Thyroid gland (tissue), 4 donors: Measurements from ENCODE around the gene OR10P1. TPM values are rescaled to one million over a fixed set of nuclear protein-coding genes. Genes with fewer than 3 reads are reported as not detected.

Experiments
- DNase-seq, 2 donors: peaks; one replicate each; pipeline ENCODE4 v3.0.0-alpha.2; 2019
- H3K27ac ChIP-seq, 3 donors: fragments of 200-600 bp; sonication (generic); 1 replicate in 2 of 3; 2 replicates in 1 of 3; pipeline ENCODE4 v1.5.1; 2016 to 2019; ENCODE audit warnings: mild to moderate bottlenecking in 1 of 3, moderate library complexity in 1 of 3
- H3K27me3 ChIP-seq: fragments of 200-600 bp; sonication (generic); one replicate; pipeline ENCODE4 v1.5.1; 2019
- H3K36me3 ChIP-seq, 2 donors: fragments of 200-600 bp; sonication (generic); one replicate each; pipeline ENCODE4 v1.5.1; 2016 to 2019
- H3K4me1 ChIP-seq, 2 donors: fragments of 200-600 bp; sonication (generic); one replicate each; pipeline ENCODE4 v1.5.1; 2017 to 2019
- H3K4me3 ChIP-seq, 3 donors: fragments of 200-600 bp; sonication (generic); replicated peaks in 1 of 3; 1 replicate in 2 of 3; 2 replicates in 1 of 3; pipeline ENCODE4 v1.5.1; 2016; ENCODE audit warnings: mild to moderate bottlenecking in 1 of 3
- H3K9me3 ChIP-seq: fragments of 200-600 bp; sonication (generic); one replicate; pipeline ENCODE4 v1.5.1; 2017
- CTCF ChIP-seq, 6 experiments: fragments of 200-600 bp in 3 of 6; fragments of 450-650 bp in 3 of 6; sonication (generic) in 3 of 6; IDR thresholded peaks; one replicate each; pipeline ENCODE4 v1.5.1; 2016 to 2019; ENCODE audit warnings: antibody characterized with exemption in 6 of 6, mild to moderate bottlenecking in 2 of 6, inconsistent platforms in 1 of 6, moderate library complexity in 1 of 6
- POLR2A ChIP-seq, 2 donors: fragments of 450-650 bp; IDR thresholded peaks; one replicate each; pipeline ENCODE4 v1.6.1; 2017; ENCODE audit warnings: antibody characterized with exemption in 2 of 2, mild to moderate bottlenecking in 2 of 2, moderate library complexity in 1 of 2
- WGBS, 2 donors: methylation state at CpG; one replicate each; pipeline ENCODE4 v1.1.5; 2017; 5-methylcytosine and 5-hydroxymethylcytosine counted together
- intact Hi-C: fragments of 100-400 bp; cut with DNase I; formaldehyde crosslinking; loops from one replicate; pipeline ENCODE4 v1.15.1; 2023
- total RNA-seq, 4 donors: library from RNA; depleted of rRNA; stranded (reverse); fragments of >200 nt; gene quantifications; one replicate each; pipeline ENCODE4 v1.2.3, GENCODE V29; 2016

OR10P1 gene
- total RNA-seq, 4 donors from 2014 or later = not detected

GRCh38 chr12:55658212-55658611, 21.5 kb downstream of the OR10P1 start:
- no peaks in the 10 kb centered on the region for H3K4me1 ChIP-seq
- no peaks in the 10 kb centered on the region for H3K36me3 ChIP-seq
- DNase-seq = no peak
- intact Hi-C loops = no loop called here
- no peak for TF ChIP-seq POLR2A (IDR thresholded peaks at IDR 0.05)
- no peak for TF ChIP-seq CTCF (IDR thresholded peaks at IDR 0.05)
- H3K27ac ChIP-seq = no peak overlapping the region
- no peaks in the 10 kb centered on the region for H3K9me3 ChIP-seq
- H3K4me3 ChIP-seq = no peak overlapping the region
- no peaks in the 10 kb centered on the region for H3K27me3 ChIP-seq
- 48 to 53% methylated on average over 6 of the region's 6 CpGs for WGBS, 2 donors

GRCh38 chr12:55658635-55659391, 22.1 kb downstream of the OR10P1 start:
- Histone ChIP-seq H3K4me1 (no peaks in the 10 kb centered on the region), H3K27me3 (no peaks in the 10 kb centered on the region), H3K27ac (no peak overlapping the region), H3K36me3 (no peaks in the 10 kb centered on the region), H3K4me3 (no peak overlapping the region), H3K9me3 (no peaks in the 10 kb centered on the region)
- intact Hi-C loops = no loop called here
- DNase-seq = no peak
- 93% methylated on average over 3 of the region's 3 CpGs for WGBS, 2 donors
- no peak for TF ChIP-seq POLR2A (IDR thresholded peaks at IDR 0.05)
- no peak for TF ChIP-seq CTCF (IDR thresholded peaks at IDR 0.05)

- Histone ChIP-seq H3K9me3 (no peaks in the 10 kb centered on the region), H3K27ac (no peak overlapping the region), H3K27me3 (no peaks in the 10 kb centered on the region), H3K36me3 (no peaks in the 10 kb centered on the region), H3K4me1 (no peaks in the 10 kb centered on the region), H3K4me3 (no peak overlapping the region)
- WGBS, 2 donors = 73 to 84% methylated on average over 9 of the region's 9 CpGs
- TF ChIP-seq POLR2A (IDR thresholded peaks at IDR 0.05) (no peak), CTCF (IDR thresholded peaks at IDR 0.05) (peak in 3 of 6 experiments; percentile 22 to 37 (median 31))
- intact Hi-C loops = no loop called here
- no peak for DNase-seq
These were observed 23.0 kb downstream of the OR10P1 start for GRCh38 chr12:55659486-55660385.

- Histone ChIP-seq H3K9me3 (no peaks in the 10 kb centered on the region), H3K4me1 (no peaks in the 10 kb centered on the region), H3K27ac (no peak overlapping the region), H3K27me3 (no peaks in the 10 kb centered on the region), H3K4me3 (no peak overlapping the region), H3K36me3 (no peaks in the 10 kb centered on the region)
- WGBS, 2 donors = 26 to 32% methylated on average over 1 of the region's 1 CpG
- intact Hi-C loops = no loop called here
- DNase-seq = no peak
- TF ChIP-seq POLR2A (IDR thresholded peaks at IDR 0.05) = no peak
- TF ChIP-seq CTCF (IDR thresholded peaks at IDR 0.05) = no peak
These were observed 26.7 kb downstream of the OR10P1 start for GRCh38 chr12:55663391-55663790.

GRCh38 chr12:55664826-55665225, 28.1 kb downstream of the OR10P1 start:
- TF ChIP-seq CTCF (IDR thresholded peaks at IDR 0.05) (no peak), POLR2A (IDR thresholded peaks at IDR 0.05) (no peak)
- no peaks in the 10 kb centered on the region for H3K36me3 ChIP-seq
- no peak overlapping the region for H3K27ac ChIP-seq
- H3K4me3 ChIP-seq = no peak overlapping the region
- H3K9me3 ChIP-seq = no peaks in the 10 kb centered on the region
- H3K4me1 ChIP-seq = no peaks in the 10 kb centered on the region
- intact Hi-C loops = no loop called here
- no peaks in the 10 kb centered on the region for H3K27me3 ChIP-seq
- DNase-seq = no peak
- 87 to 93% methylated on average over 10 of the region's 10 CpGs for WGBS, 2 donors
